HG02970 (cell line): ENCODE results near the gene CYGB.
A peak's percentile ranks its signal among the peaks of the same experiment; 100 is the strongest.
"Not testable (repeated sequence)": the region's sequence is repeated elsewhere in the genome, so short reads cannot be mapped to it uniquely, and the experiment has no call there.

Experiments used
- ATAC-seq: cut with Tn5 transposase; IDR thresholded peaks from one replicate; pipeline ENCODE4 v1.9.1; 2021; ENCODE audit warnings: mild to moderate bottlenecking, moderate library complexity, moderate number of reproducible peaks; ENCODE audit not compliant: unreplicated experiment, low FRiP score

CYGB gene

DNA sequence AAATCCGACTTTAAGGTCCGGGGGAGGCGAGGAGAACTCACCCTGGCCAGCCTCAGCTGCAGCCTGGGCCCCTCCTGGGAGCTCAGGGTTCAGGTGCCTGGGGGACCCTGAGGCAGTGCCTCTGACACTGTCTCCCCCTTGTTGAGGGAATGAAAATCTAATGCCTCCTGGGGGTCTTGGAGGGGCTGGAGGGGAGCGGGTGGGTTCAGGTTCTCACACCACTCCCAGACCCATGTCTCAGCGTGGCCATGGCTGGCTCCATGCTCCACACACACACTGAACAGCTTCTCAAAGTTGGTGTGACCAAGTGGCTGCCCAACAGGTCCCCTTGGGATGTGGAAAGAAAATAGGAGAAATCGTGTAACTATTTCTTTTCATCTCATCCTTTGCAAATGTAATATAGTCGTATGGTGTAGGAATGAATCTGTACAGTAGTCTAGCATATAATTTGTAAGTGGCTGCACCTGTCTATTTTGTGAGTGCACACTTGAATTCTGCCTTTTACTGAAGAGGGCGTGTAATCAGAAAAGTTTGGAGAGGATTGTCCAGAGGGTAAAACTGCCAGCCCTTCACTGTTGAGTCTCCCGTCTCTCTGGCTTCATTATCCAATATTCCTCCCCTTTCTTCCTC, 1.5 kb upstream of the CYGB start:
- ATAC-seq, result no peak

GRCh38 chr17:76538281-76538931, 897 bp upstream of the CYGB start:
- no peak for ATAC-seq

GRCh38 chr17:76537288-76537577, 276 bp downstream of the CYGB start:
- no peak for ATAC-seq

DNA sequence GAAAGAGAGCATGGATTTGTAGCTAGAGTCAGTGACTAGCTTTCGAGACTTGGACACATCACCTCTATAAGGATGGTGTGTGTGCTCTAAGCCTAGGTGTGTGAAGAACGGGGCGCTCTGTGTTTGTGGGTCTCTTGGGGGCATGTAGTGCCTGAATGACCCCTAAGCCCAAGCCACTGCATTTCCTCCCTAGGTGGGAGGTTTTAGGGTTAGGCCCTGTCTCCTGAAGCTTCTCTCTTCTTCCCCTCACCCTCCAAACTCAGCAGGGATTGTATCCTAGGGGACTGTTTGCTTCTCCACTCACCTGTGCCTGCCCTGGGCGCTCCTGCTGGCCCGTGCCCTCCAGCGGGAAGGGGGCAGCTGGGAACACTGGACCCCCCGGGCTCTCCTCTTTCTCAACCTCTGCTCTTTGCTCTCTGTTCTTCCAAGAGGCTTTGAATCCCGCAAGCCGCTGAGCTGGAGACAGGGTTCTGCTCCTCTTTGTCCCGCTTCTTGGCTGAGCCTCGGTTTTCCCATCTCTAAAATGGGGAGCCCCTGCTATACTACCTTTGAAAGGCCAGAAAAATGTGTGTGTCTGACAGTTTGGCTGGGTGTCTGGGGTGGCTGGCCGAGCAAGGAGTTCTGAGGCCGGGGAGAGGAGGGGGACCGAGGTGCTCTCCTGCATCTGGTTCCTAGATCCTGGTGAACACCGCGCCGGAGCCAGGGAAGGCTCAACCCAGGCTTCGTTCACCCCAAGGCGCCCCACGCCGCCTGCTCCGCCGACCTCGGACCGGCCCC, 810 bp downstream of the CYGB start:
- ATAC-seq, result no peak

DNA sequence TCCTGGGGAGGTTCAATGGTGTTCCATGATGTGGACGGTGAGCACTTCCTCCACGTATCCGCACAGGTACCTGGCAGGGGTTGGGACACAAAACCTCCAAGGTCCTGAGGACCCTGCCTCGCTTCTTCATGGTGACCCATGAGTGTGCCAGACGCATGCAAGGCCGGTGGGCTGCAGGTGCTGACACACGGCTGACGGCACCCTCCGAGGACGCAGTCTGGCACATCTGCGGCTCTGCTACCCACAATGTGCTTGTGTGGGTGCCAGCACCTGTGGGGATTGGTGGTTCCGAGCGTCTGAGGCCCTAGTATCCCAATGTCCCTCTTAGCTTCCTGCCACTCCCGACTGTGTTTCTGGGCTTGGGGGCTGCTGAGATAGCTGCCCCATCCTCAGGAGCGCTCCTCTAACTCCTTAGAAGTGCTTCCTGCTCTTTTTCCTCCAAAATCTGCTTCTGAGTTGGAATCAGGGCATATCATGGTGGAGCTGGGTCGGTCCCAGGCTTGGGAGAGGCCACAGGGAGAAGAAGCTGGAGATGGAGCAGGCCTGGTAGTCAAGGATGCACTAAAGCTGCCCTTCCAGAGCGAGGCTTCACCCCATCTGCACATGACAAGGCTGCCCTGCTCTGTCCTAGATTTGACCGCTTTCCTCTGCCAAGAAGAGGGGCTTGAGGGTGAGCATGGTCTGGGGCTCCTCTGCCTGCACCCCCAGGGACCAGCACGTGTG, 1.6 kb downstream of the CYGB start:
- ATAC-seq, result no peak

GRCh38 chr17:76534831-76535732, 2.4 kb downstream of the CYGB start:
- no peak for ATAC-seq

DNA sequence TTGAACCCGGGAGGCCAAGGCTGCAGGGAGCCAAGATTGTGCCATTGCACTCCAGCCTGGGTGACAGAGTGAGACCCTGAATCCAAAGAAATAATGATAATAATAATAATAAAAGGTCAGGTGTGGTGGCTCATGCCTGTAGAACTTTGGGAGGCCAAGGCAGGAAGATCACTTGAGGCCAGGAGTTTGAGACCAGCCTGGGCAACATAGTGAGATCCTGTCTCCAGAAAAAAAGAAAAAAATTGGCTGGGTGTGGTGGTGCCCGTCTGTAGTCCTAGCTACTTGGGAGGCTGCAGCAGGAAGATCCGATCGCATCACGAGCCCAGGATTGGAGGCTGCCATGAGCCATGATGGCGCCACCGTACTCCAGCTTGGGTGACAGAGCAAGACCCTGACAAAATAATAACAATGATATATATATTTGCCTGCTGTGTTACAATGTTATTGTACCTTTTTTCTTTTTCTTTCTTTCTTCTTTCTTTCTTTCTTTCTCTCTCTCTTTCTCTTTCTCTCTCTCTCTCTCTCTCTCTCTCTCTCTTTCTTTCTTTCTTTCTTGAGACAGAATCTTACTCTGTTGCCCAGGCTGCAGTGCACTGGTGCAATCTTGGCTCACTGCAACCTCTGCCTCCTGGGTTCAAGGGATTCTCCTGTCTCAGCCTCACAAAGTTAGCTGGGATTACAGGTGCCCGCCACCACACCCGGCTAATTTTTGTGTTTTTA, 3.7 kb downstream of the CYGB start:
- not testable (repeated sequence) for ATAC-seq

DNA sequence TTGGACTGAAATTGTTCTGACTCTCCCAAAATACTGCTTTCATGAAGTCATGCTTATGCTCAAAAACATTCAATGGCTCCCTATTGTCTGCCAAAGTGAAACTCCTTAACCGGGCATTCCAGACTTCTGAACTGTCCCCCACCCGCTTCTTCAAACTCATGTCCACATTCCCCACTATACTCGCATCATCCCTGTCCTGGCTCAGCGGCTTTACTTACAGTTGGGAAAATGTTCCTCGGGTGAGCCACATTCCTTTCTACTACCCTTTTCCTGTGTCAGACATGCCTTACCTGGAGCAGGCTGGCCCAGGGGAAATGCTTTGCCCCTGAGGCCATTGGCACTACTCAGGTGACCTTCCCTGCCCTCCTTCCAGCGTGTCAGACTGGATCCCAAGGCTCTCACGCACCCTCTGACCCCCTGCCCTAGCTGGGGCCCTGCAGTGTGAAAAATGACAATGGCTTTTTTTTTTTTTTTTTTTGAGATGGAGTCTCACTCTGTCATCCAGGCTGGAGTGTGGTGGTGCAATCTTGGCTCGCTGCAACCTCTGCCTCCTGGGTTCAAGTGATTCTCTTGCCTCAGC, 5.3 kb downstream of the CYGB start:
- ATAC-seq, result no peak

DNA sequence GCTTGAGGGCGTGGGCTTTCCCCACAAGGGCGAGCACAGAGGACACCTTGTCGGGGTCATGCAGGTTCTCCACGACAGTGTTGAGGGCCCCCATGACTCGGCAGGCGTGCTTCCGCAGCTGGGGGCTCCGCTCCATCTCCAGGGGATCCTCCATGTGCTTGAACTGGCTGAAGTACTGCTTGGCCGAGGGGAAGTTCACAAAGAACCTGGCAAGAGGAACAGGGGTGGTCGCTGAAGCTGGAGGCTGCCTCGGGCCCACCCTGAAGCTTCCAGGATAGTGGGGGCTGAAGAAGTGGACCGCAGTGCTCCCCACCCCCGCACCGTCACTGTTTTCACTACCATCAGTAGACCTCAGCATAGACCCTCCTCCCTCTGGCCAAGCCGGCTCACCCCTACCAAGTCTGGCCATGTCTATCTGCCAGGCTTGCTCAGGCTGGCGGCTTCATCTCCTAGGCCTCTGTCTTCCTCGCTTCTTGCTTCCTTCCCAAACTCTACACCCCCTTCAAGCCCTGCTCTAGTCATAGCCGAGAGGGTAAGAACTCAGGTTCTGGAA, 5.9 kb downstream of the CYGB start:
- no peak for ATAC-seq

GRCh38 chr17:76530811-76531485, 6.6 kb downstream of the CYGB start:
- ATAC-seq, result no peak

DNA sequence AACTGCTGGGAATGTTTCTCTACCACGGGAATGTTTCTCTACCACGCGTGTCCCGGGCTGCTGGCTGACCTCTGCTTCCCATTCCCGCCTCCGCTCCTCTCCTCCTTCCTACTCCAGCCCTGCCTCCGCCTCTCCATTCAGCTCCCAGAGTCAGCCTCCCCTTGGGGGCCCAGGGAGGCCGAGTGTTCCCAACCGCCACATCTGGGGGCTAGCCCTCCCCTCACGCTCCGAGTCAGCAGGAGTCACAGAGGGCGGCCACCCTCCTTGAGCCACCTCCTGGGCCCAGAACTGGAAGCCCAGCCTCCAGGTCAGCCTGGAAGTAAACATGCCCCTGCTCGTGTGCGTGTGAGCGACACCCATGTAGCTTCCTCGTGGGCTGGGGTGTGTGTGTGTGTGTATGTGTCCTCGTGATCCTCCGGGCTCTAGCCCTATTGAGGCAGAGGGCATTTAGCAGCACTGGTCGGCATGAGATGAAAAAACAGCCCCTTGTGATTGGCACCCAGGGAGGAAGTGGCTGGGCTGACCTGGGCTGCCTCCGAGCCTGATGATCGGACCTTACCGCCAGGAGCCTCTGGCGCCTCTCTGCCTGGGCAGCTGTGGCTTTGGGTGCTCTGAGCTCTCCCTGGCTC, 7.3 kb downstream of the CYGB start:
- no peak for ATAC-seq

DNA sequence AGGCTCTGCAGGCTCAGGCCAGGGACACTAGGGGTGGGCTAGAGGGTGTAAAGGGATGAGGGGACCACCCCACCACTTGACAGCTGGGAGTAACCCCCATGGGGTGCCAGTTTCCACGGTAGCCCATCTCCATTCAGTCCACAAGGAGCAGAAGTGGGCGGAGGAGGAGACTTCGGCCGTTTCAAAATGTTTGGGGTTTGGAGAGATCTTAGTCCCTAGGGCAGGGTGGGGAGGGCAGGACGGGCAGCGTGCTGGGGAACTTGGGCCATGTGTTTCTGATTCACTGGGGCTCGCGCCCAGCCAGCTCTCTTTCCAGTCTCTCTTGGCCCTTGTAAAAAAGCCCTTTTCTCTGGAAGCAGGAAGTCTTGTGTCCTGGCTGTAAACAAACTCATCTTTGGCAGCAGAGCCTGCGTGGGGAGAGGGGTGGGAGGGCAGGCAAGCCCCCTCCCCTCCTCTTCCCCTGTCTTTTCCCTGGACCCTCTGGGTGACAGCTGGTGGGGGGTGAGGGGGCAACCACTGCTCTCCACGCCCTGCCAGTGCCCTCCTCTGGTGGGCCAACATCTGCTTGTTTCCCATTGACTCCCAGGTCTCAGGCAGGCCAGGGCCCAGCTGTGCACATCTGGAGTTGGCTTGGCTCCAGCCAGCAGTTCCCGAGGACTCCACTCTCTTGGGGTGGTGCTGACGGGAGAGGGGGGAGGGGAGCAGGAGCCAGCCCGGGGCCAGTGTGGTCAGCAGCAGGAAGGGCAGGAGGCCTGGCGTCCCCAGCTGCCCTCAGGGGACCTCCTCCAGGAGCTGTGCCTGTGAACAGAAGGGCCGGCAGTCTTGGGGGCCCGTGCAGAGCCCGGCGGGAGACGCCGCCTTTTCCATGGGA, 8.1 kb downstream of the CYGB start:
- ATAC-seq, result no peak

DNA sequence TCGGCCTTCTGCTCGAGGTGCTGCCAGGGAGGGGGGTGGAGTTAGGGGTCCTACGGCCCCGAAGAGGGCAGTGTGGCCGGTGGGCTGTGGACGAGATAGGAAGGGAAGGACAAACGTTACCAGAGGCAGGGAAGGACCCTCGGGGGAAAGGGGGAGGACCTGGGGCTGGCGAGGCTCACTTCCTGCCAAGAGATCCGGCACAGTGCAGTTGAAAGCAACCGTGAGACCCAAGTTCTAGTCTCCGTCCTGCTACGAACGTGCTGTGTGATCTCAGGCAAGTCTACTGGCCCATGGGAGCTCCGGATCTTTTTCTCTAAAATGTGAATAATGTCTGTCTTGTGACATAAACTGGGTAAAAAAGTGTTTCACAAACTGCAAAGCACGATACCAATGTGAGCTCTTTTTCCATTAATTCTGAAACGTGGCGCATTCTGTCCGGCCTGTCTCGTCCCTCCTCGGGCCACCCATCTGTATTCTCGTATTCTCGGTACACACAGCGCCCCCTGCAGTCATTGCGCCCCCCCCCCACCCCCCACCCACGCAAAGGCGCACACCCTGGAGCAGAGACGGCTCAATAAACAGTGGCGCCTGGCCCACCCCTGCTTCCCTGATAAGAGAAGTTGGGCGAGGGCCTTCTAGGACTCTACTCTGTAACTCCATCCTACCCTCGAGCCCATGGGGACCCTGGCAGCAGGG, 8.8 kb downstream of the CYGB start:
- ATAC-seq, result no peak

GRCh38 chr17:76528156-76528527, 9.4 kb downstream of the CYGB start:
- ATAC-seq, result peak; percentile 31

- peak; percentile 53 for ATAC-seq
These were observed 9.9 kb downstream of the CYGB start for GRCh38 chr17:76527430-76528111.

DNA sequence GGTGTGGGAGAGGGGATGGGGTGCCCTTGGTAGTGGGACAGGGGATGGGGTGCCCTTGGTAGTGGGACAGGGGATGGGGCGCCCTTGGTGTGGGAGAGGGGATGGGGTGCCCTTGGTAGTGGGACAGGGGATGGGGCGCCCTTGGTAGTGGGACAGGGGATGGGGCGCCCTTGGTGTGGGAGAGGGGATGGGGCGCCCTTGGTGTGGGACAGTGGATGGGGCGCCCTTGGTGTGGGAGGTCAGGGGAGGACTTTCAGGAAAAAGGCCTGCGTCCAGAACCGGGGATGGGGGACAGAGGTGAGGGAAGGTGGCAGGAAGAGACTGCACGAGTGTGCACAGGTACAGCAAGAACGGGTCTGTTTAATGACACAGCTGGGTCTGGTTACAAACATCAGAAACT, 10.5 kb downstream of the CYGB start:
- peak; percentile 6 for ATAC-seq
